Colonic mucosa (tissue), 4 donors: ENCODE measurements around the gene CCDC24. TPM values are rescaled to one million over a fixed set of nuclear protein-coding genes. Genes with fewer than 3 reads are reported as not detected.

Experiments
- DNase-seq: peaks from one replicate; pipeline ENCODE4 v3.0.0-alpha.2; 2020
- H3K27ac ChIP-seq: fragments of 200-600 bp; one replicate; pipeline ENCODE4 v1.8.0; 2021
- H3K27me3 ChIP-seq: fragments of 200-600 bp; one replicate; pipeline ENCODE4 v1.8.0; 2021
- H3K36me3 ChIP-seq: fragments of 200-600 bp; one replicate; pipeline ENCODE4 v1.8.0; 2021
- H3K4me1 ChIP-seq: fragments of 200-600 bp; one replicate; pipeline ENCODE4 v1.8.0; 2021; ENCODE audit warnings: mild to moderate bottlenecking
- H3K4me3 ChIP-seq: fragments of 200-600 bp; one replicate; pipeline ENCODE4 v1.8.0; 2021
- H3K9ac ChIP-seq, 2 donors: one replicate each; pipeline ENCODE4 v1.7.0; 2013; ENCODE audit warnings: control low read depth in 2 of 2, low read depth in 2 of 2, low read length in 2 of 2
- H3K9me3 ChIP-seq: fragments of 200-600 bp; one replicate; pipeline ENCODE4 v1.8.0; 2021
- intact Hi-C: fragments of 100-400 bp; cut with DNase I; formaldehyde crosslinking; loops from one replicate; pipeline ENCODE4 v1.14.1; 2022
- total RNA-seq, 2 donors: library from RNA; stranded (reverse); fragmentation: NEBNext Ultra II Directional in 1 of 2; extraction: Animal tissue kit (Norgen Biotek cat#: 25700) in 1 of 2; gene quantifications; one replicate each; pipeline ENCODE4 v1.2.1, GENCODE V29; 2021
- TF ChIP-seq, protein P1 (sequence below): fragments of 200-600 bp; IDR thresholded peaks from one replicate; pipeline ENCODE4 v1.8.0; 2022; ENCODE audit warnings: antibody characterized with exemption, mild to moderate bottlenecking
- donor health status: healthy.
- donor health status: DM: no; HTN: no; CAD: no.
- donor health status: DM: no; HTN: no; CAD: no.

The CCDC24 gene
- total RNA-seq, 2 donors from 2014 or later: 20.3 to 24.6 TPM

DNA sequence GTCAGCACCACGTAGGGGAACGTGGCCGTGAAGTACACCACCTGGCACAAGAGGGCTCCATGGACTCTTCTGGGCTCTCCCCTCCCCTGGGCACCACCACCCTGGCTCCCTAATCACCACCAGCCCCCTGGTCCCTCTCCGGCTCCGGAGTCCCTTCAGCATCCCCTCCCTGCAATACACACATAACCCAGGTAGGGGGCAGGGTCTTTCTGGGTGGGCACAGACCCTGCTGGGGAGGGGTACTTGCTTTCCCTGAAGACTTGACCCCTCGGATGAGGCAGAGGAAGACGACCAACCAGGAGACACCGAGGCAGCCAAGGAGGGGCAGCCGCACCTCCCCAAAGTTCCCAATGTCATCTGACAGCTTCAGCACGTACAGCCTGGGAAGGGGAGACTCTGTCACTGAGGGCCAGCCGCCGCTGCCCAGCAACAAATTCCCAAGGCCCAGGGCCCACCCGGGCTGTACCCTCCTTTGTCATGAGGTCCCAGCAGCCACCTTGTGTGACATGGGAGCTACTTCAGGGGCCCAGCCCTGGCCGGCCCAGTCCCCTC lies 11.3 kb downstream of the CCDC24 start:
- Histone ChIP-seq H3K4me1 (no peaks in the 10 kb centered on the region), H3K9ac (no peak overlapping the region), H3K9me3 (no peaks in the 10 kb centered on the region), H3K27me3 (no peaks in the 10 kb centered on the region), H3K36me3 (no peaks in the 10 kb centered on the region), H3K4me3 (no peak overlapping the region), H3K27ac (no peak overlapping the region)
- intact Hi-C loops: no loop called here
- no peak for DNase-seq
- TF ChIP-seq, protein P1, sequence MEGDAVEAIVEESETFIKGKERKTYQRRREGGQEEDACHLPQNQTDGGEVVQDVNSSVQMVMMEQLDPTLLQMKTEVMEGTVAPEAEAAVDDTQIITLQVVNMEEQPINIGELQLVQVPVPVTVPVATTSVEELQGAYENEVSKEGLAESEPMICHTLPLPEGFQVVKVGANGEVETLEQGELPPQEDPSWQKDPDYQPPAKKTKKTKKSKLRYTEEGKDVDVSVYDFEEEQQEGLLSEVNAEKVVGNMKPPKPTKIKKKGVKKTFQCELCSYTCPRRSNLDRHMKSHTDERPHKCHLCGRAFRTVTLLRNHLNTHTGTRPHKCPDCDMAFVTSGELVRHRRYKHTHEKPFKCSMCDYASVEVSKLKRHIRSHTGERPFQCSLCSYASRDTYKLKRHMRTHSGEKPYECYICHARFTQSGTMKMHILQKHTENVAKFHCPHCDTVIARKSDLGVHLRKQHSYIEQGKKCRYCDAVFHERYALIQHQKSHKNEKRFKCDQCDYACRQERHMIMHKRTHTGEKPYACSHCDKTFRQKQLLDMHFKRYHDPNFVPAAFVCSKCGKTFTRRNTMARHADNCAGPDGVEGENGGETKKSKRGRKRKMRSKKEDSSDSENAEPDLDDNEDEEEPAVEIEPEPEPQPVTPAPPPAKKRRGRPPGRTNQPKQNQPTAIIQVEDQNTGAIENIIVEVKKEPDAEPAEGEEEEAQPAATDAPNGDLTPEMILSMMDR: no peak

DNA sequence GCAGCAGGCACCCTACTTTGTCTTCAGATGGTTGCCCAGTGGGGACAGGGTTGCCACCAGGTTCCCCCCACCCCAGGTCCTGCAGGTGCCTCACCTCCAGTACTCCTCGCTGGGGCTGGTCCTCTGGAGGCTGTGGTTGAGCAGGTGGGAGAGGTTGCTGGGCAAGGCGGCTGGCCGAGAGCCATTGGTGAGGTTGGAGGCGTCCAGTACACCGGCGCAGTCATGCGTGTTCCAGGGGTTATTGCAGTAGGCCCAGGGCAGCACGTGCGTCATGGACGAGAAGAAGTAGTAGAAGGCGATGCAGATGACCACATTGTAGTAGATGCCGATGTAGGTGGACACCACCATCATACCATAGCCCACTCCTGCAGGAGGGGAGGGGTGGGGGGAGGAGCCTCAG lies 16.9 kb downstream of the CCDC24 start:
- Histone ChIP-seq H3K27me3 (no peaks in the 10 kb centered on the region), H3K36me3 (no peaks in the 10 kb centered on the region), H3K9ac (no peak overlapping the region), H3K4me3 (no peak overlapping the region), H3K9me3 (no peaks in the 10 kb centered on the region), H3K4me1 (peaks cover 6% of the 10 kb centered on the region), H3K27ac (no peak overlapping the region)
- DNase-seq: no peak
- TF ChIP-seq, protein P1: no peak
- intact Hi-C loops: no loop called here

DNA sequence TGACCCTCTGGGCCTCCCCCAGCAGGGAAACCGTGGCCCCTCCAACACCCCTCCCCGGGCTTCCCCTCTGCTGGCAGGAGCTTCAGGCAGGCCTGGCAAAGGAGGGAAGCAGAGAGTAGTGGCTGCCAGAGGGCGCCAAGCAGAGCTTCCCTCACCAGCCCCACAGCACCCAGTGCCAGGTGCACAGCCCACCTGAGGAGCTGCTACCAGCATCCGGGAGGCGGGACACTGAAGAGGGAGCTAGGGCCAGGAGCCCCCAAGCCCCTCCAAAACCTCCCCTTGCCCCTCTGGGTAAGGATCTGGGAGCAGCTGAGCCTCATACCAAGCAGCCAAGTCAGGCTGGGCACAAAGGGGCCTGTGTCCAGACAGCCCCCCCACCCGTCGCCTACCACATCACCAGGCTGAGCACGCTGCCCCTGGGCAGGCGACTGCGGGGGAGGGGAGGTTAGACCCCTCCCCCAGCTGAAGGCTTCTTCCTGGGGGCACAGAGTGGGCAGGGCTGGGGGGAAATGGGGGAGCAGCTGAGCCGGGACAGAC lies 19.6 kb downstream of the CCDC24 start:
- Histone ChIP-seq H3K27ac (no peak overlapping the region), H3K27me3 (no peaks in the 10 kb centered on the region), H3K4me3 (no peak overlapping the region), H3K4me1 (peaks cover 6% of the 10 kb centered on the region), H3K36me3 (no peaks in the 10 kb centered on the region), H3K9ac (no peak overlapping the region), H3K9me3 (no peaks in the 10 kb centered on the region)
- TF ChIP-seq, protein P1: no peak
- DNase-seq: no peak
- intact Hi-C loops: no loop called here

DNA sequence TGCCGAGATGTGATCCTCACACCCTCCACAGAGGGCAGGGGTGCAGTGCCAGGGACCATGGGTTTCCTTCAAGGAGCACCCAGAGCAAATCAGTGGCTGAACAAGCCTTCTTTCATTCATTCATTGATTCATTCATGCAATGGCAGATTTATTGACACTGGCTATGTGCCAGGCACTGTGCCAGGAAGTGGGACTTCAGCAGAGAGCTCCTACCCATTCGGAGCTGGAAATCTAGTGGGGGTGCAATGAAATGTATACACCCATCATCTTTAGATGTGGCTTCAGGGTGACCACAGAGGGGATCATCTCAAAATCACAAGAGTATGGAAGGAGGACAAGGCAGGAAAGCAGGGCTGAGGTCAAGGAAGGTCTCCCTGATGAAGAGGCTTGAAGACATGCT lies 21.0 kb downstream of the CCDC24 start:
- Histone ChIP-seq H3K36me3 (no peaks in the 10 kb centered on the region), H3K4me1 (peaks cover 6% of the 10 kb centered on the region), H3K27me3 (no peaks in the 10 kb centered on the region), H3K9ac (no peak overlapping the region), H3K4me3 (no peak overlapping the region), H3K9me3 (no peaks in the 10 kb centered on the region), H3K27ac (no peak overlapping the region)
- intact Hi-C loops: no loop called here
- TF ChIP-seq, protein P1: no peak
- DNase-seq: no peak

DNA sequence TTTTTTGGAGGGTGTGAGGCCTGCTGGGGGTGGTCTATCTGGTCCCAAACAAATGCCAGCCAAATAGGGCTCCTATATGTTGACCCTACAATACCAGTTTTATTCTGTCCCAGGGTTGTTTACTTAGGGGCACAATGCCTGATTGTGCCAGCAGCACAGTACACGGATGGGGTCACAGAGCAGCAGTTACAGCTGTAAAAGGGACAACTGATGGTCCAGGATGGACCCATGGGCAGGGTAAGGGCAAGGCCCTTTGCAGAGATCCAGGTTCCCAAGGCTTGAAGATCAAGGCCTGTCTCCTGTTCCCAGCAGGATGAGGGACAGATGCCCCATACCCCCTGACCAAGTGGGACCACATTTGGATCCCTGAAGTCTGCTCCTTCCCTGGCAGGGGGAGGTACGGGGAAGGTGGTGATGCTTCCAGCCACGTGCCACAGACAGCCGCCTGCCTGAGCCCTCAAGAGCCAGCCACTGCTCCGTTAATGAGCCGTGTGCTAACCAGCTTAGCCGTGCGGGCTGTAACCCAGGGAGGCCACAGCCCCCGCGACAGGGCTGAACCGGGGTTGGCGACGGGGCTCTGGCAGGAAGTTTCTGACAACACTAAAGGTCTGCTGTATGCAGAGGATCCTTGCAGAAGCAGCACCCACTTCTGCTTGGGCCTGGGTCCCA lies 21.7 kb downstream of the CCDC24 start:
- Histone ChIP-seq H3K27ac (no peak overlapping the region), H3K4me1 (peaks cover 6% of the 10 kb centered on the region), H3K4me3 (no peak overlapping the region), H3K9ac (peak overlapping the region in 1 of 2 donors; percentile 37), H3K36me3 (no peaks in the 10 kb centered on the region), H3K9me3 (no peaks in the 10 kb centered on the region), H3K27me3 (no peaks in the 10 kb centered on the region)
- no peak for DNase-seq
- intact Hi-C loops: no loop called here
- TF ChIP-seq, protein P1: no peak
